NCI-H345 treated with DMSO at 0.1 percent for 48 hours (cell line): ENCODE results near the gene RNF217.
"Not testable (repeated sequence)": the region's sequence is repeated elsewhere in the genome, so short reads cannot be mapped to it uniquely, and the experiment has no call there.

Source experiments
- DNase-seq: peaks from one replicate; lab custom pipeline; 2025; ENCODE audit not compliant: unreplicated experiment; lab: John Stamatoyannopoulos, UW

Gene RNF217

GRCh38 chr6:125013938-125014660, 51.9 kb downstream of the RNF217 start:
- DNase-seq = no peak

DNA sequence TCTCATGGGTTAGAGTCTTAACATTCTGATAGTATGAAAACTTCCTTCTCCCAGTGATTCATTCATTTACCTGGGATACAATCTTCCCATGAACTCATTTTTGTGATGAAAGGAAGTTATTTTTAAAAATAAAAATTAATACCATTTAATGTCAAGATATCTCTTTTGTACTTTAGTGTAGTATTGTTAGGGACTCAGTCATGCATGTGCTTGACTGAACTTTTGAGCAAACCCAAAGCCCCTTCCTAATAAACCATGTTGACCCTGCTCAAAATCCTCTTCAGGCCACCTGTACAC, 52.4 kb downstream of the RNF217 start:
- no peak for DNase-seq

GRCh38 chr6:125015152-125015551, 52.9 kb downstream of the RNF217 start:
- no peak for DNase-seq

- no peak for DNase-seq
These were observed 55.9 kb downstream of the RNF217 start for GRCh38 chr6:125018136-125018535.

GRCh38 chr6:125019281-125019680, 57.0 kb downstream of the RNF217 start:
- DNase-seq = no peak

- no peak for DNase-seq
These were observed 57.7 kb downstream of the RNF217 start for GRCh38 chr6:125019918-125020317.

GRCh38 chr6:125020385-125020784, 58.1 kb downstream of the RNF217 start:
- no peak for DNase-seq

- no peak for DNase-seq
These were observed 60.3 kb downstream of the RNF217 start for GRCh38 chr6:125022391-125022989.

DNA sequence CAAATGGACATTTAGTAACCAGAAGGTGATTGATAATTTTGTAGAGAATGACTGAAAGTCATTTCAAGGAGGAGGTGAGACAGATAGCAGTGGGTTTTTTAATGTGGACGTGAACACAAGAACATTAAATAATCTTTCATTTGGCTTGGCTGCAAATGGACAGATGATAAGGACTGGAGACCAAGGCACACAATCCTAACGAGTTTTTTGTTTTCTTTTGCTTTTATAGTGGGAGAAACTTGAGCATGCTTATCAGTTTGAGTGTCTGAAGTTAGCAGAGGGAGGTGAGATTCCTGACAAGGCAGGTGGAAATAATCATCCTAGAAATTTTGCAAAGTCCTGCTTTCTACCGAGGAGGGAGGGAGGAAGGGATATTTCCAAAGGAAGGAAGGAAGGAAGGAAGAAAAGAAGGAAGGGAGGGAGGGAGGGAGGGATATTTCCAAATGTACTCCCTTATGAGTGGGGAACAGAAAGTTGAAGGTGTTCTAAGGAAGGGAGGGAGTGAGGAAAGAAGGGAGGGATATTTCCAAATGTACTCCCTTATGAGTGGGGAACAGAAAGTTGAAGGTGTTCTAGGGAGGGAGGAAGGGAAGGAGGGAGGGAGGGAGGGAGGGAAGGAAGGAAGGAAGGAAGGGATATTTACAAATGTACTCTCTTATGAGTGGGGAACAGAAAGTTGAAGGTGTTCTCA, 63.1 kb downstream of the RNF217 start:
- DNase-seq = no peak

DNA sequence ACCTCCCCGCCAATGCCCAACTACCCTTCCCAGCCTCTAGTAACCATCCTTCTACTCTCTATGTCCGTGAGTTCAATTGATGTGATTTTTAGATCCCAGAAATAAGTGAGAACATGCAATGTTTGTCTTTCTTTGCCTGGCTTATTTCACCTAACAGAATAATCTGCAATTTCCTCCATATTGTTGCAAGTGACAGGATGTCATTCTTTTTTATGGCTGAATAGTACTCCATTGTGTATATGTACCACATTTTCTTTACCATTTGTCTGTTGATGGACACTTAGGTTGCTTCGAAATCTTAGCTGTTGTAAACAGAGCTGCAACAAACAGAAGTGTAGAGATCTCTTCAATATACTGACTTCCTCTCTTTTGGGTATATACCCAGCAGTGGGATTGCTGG, 65.0 kb downstream of the RNF217 start:
- no peak for DNase-seq

DNA sequence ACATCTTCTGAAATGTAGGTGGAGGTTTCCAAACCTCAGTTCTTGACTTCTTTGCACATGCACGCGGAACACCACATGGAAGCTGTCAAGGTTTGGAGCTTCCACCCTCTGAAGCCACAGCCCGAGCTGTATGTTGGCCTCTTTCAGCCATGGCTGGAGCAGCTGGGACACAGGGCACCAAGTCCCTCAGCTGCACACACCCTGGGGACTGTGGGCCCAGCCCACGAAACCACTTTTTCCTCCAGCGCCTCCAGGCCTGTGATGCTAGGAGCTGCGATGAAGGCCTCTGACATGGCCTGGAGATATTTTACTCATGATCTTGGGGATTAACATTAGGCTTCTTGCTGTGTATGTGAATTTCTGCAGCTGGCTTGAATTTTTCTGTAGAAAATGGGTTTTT, 68.7 kb downstream of the RNF217 start:
- DNase-seq = no peak

- no peak for DNase-seq
These were observed 69.1 kb downstream of the RNF217 start for GRCh38 chr6:125031385-125031784.

- not testable (repeated sequence) for DNase-seq
These were observed 72.7 kb downstream of the RNF217 start for GRCh38 chr6:125034929-125035328.

- DNase-seq = not testable (repeated sequence)
These were observed 74.2 kb downstream of the RNF217 start for GRCh38 chr6:125036486-125036885.

- no peak for DNase-seq
These were observed 75.6 kb downstream of the RNF217 start for GRCh38 chr6:125037827-125038226.

GRCh38 chr6:125038925-125039324, 76.7 kb downstream of the RNF217 start:
- DNase-seq = no peak

GRCh38 chr6:125041740-125042459, 79.7 kb downstream of the RNF217 start:
- DNase-seq = no peak

DNA sequence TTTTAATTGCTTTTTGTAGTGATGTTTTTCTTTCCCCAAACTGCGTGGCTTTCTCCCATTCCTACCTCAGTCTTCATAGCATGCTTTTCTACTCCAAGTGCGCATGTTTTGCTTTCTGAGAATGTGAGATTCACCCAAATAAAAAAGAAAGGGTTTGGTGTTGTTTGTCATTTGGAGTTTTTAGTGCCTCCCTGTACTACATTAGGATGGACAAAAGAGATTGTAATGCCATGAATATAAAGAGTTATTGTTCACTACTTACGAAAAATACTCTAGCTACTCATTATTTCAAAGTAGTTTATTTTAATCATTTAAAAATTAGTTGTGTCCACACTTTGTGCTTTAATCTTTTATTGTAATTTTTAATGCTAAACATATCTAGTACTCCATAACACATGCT, 81.8 kb downstream of the RNF217 start:
- DNase-seq = no peak

GRCh38 chr6:125044667-125045066, 82.4 kb downstream of the RNF217 start:
- DNase-seq = no peak

DNA sequence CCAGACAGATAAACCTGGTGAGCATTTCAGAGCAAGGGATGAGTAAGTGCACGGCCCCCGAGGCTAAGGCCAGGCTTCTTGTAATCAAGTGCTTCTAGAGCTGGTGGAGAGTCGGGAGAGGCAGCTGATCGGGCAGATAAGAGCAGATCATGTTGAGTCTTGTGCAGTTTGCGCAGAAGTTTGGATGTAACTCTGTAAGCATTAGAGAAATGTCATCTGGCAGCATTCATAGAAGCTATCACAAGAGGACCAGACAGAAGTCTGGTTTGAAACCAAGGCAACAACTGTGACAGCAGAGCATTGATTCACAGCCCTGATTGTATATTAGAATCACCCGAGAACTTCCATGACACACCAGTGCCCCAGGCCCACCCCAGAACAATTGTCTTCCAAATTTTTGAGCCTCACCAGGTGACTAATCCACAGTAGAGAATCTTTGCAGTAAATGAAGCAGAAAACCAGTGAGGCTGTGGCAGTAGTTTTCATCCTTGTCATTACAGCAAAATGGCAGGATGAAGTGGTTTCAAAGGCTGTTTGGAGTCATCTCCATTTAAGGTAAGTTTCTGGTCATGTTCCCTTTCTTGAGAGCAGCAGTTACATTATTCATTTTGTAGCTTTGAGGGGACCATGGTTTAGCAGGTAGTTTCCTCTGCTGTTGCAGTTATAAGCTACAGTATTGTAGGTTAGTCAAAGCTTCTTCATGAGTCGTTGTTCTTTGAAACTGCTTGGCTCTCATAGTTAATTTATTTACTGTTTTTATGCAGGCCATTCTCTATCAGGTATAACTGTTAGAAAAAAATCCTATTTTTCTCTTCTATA, 84.1 kb downstream of the RNF217 start:
- no peak for DNase-seq

- no peak for DNase-seq
These were observed 86.0 kb downstream of the RNF217 start for GRCh38 chr6:125048274-125048673.
